ENCODE measurements around the gene MUSTN1. TPM values are rescaled to one million over a fixed set of nuclear protein-coding genes. Genes with fewer than 3 reads are reported as not detected.

MUSTN1 gene
- 100 to 1,000 TPM in 7 of 12 donors, 10 to 100 TPM in 4, not detected in 1; 49.5 to 199 (median 120) TPM for polyA plus RNA-seq (ENCODE audit: insufficient read length in 12 of 12)
- long read RNA-seq, donor 1, partial matches to known transcripts = 0 of 2 reads
- long read RNA-seq, donor 1, other reads (novel, unspliced or antisense) = 0 of 2 reads
- long read RNA-seq, donor 2, transcript MUSTN1-201 (3 exons, 721 nt) = major isoform, 226 of 232 reads
- long read RNA-seq, donor 2, transcript MUSTN1-202 (3 exons, 622 nt) = minor isoform, 6 of 232 reads
- long read RNA-seq, donor 2, partial matches to known transcripts = 0 of 232 reads
- long read RNA-seq, donor 2, other reads (novel, unspliced or antisense) = 0 of 232 reads
- long read RNA-seq, donor 3, transcript MUSTN1-201 (3 exons, 721 nt) = major isoform, 120 of 121 reads
- long read RNA-seq, donor 3, partial matches to known transcripts = 0 of 121 reads
- long read RNA-seq, donor 3, other reads (novel, unspliced or antisense) = 0 of 121 reads
- long read RNA-seq, donor 4, transcript MUSTN1-201 (3 exons, 721 nt) = major isoform, 110 of 111 reads
- long read RNA-seq, donor 4, partial matches to known transcripts = 0 of 111 reads
- long read RNA-seq, donor 4, other reads (novel, unspliced or antisense) = 0 of 111 reads
- long read RNA-seq, donor 5, transcript MUSTN1-201 (3 exons, 721 nt) = major isoform, 237 of 244 reads
- long read RNA-seq, donor 5, transcript MUSTN1-202 (3 exons, 622 nt) = minor isoform, 7 of 244 reads
- long read RNA-seq, donor 5, partial matches to known transcripts = 0 of 244 reads
- long read RNA-seq, donor 5, other reads (novel, unspliced or antisense) = 0 of 244 reads
- long read RNA-seq, donor 6, transcript MUSTN1-201 (3 exons, 721 nt) = major isoform, 66 of 67 reads
- long read RNA-seq, donor 6, partial matches to known transcripts = 0 of 67 reads
- long read RNA-seq, donor 6, other reads (novel, unspliced or antisense) = 0 of 67 reads
- long read RNA-seq, donor 7, transcript MUSTN1-201 (3 exons, 721 nt) = major isoform, 71 of 72 reads
- long read RNA-seq, donor 7, partial matches to known transcripts = 0 of 72 reads
- long read RNA-seq, donor 7, other reads (novel, unspliced or antisense) = 0 of 72 reads
- long read RNA-seq, donor 8, transcript MUSTN1-201 (3 exons, 721 nt) = major isoform, 197 of 197 reads
- long read RNA-seq, donor 8, partial matches to known transcripts = 0 of 197 reads
- long read RNA-seq, donor 8, other reads (novel, unspliced or antisense) = 0 of 197 reads
- long read RNA-seq, donor 9, transcript MUSTN1-201 (3 exons, 721 nt) = major isoform, 65 of 66 reads
- long read RNA-seq, donor 9, partial matches to known transcripts = 0 of 66 reads
- long read RNA-seq, donor 9, other reads (novel, unspliced or antisense) = 0 of 66 reads
- long read RNA-seq, donor 10, transcript MUSTN1-201 (3 exons, 721 nt) = major isoform, 220 of 223 reads
- long read RNA-seq, donor 10, partial matches to known transcripts = 0 of 223 reads
- long read RNA-seq, donor 10, other reads (novel, unspliced or antisense) = 0 of 223 reads
- long read RNA-seq, donor 11, transcript MUSTN1-201 (3 exons, 721 nt) = major isoform, 177 of 177 reads
- long read RNA-seq, donor 11, partial matches to known transcripts = 0 of 177 reads
- long read RNA-seq, donor 11, other reads (novel, unspliced or antisense) = 0 of 177 reads

GRCh38 chr3:52834871-52835501 is at the start of gene MUSTN1:
MUSTN1 (minus strand) TSS chr3:52835019; CDS start chr3:52834948, 71 bp downstream.
- peak; percentile 48 for DNase-seq

DNA sequence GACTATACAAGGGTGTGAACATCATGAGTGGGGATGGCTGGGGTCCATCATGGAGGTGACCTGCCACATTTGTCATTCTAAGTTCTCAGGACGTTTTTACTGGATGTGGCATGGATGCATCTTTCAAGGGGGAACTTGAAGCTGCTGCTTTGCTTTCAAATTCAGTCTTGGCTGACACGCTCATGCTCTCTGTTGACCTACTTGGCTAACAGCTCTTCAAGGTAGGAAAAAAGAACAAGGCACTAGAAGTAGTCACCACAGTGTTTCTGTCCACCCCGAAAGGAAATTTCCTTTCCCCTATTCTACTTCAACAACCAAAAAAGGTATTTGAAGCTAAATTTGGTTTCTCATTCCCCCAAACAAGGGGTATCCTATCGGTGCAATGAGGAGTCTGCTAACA is 47.6 kb upstream of the MUSTN1 start:
- DNase-seq = no peak

GRCh38 chr3:52881871-52882270 is 47.1 kb upstream of the MUSTN1 start:
- no peak for DNase-seq

DNA sequence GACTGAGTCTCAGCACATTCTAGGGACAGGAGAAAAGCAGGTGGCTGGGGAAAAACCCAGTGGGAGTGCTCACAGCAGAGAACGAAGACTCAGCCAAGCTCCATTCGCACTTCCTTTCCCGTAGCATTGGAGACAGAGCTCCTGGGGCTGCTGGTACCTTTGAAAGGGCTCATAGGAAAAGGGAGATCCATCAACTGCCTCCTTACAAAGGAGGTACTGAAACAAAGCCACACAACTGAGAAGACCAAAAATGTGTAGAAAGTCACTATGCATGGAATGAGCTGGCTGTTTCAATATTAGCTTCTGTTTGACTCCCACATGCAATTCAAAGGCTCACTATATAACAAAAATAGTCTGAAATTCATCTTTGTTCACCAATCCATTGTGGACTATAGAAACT is 45.7 kb upstream of the MUSTN1 start:
- DNase-seq = no peak

- no peak for DNase-seq
Measured at GRCh38 chr3:52880047-52880446, 45.2 kb upstream of the MUSTN1 start.

- DNase-seq = no peak
Measured at GRCh38 chr3:52879581-52879980, 44.8 kb upstream of the MUSTN1 start.

- no peak for DNase-seq
Measured at GRCh38 chr3:52879090-52879489, 44.3 kb upstream of the MUSTN1 start.

DNA sequence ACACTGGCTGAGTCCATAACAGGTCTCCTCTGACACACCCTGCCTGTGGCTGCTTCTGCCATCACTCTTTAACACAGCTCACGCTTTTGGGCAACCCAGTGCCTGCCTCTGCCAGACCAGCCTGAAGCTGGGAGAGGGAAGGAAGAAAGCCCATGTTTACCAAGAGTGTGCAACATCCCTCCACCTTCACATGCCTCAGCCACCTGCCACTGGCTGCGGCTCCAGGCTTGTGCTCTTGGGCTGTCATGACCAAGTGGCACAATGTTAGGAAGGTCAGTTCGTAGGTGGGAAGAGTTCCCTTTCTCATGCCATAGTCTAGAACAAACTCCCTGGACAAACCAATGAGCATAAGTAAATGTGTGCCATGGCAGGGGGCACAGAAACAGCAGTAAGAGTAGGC is 42.3 kb upstream of the MUSTN1 start:
- DNase-seq = no peak

DNA sequence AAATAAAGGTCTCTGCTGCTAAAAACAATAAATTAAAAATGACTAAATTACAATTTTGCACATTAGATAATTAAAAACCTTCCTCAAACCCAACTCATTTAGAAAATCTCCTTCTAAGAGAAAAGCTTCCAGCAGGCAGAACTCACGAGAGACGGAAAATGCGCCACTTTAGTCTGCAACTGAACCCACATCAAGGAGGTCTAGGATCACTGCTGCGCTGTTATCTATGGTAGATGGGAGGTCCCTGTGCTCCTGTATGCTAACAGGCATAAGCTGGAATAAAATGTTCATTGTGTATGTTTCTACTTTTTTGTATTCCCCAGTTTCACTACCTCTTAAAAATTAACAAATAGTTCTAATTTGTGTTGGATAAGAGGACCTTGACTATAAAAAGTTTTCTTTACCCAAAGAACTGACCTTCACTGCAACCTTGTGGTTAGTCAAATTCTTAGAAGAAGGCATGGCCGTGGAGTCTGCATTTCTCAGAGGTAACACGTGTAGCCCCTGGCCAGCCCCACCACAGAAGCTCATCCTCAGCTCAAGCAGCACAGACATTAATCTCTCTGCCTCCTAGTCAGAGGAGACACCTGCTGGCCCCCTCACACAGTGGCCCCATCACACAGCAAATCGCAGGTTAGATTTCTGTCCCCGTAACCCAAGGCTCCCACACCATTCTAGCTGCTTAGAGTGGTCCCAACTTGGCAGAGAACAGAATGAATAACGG is 40.2 kb upstream of the MUSTN1 start:
- DNase-seq = no peak

DNA sequence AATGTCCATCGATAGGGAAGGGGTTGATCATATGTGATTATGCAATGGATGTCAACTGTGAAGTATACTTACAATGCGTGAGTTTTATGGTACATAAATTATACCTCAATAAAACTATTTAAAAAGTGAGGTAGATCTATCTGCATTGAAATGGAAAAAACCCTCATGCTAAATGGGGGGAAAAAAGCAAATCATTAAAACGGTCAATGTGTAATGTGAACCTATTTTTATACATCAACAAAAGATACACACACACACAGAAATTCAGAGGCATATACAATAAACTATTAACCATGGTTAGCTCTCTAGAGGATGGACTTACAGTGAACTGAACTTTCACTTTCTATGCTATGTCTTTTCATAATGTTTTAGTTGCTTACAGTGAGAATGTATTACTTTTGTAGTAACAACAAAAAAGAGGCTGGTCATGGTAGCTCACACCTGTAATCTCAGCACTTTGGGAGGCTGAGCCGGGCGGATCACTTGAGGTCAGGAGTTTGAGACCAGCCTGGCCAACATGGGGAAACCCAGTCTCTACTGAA is 39.4 kb upstream of the MUSTN1 start:
- DNase-seq = no peak

DNA sequence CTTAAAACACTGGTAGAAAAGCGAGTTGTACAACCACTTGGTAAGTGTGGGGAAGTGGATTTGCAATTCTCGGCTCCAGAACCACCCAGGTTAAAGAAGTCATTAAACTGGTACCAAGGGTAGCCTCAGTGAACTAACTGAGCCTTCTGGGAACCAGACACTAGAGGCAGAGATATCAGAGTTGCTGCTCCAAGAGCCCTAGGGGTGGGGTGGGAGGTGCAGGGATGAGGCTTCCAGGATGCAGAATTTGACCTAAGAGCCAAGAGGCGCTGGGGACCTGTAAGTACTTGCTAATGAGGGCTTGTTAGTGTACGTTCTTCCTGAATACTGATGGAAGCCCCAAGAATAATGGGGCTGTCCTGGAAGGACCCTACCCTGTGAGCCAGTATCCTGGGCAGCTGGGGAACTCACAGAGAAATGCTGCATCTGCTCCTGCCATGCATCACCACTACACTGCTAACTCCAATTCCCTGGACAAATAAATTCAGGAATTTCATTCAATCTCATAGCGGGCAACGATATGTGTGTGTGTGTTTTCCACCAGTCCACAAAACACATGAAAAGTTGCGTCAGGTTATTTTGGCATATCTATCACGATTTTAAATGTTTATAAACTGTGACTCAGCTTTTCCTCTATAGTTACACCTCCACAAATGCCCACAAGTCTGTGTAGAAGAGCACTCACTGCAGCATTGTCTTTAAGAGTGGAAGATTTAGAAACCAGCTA is 38.8 kb upstream of the MUSTN1 start:
- DNase-seq = no peak

DNA sequence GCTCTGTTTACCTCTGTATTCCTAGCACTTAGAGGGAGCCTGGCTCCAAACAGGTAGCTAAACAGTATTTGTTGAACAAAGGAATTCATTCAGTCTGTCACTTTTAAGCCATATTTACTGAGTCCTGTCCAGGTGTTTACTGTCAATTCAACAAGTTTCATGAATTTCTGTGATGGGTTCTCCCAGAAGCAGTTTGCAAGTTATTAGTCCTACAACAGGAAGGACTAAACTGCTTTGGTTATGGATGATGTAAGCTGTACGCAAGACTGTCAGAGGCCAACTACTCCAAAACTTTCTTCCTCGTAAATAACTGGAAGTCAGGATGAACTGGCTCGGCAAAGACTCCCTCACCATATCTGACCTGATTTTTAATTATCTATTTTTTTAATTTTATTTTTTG is 37.4 kb upstream of the MUSTN1 start:
- DNase-seq = no peak

DNA sequence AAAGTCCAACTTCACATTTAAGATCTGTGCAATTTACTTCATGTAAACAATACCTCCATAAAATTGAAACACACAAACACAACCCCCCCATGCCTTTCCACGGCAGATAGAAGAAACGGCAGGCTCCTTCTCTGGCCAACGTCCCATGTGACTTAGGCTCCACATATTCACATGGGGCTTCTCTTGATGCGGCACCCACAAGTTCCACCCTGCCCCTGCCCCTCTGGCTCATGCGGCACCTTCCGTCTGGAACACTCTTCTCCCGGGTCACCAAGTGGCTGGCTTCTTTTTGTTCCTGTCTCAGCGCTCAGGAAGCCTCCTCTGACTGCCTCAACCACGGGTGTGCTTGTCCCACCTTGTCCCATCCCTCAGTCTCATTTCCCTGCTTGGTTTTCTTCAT is 36.9 kb upstream of the MUSTN1 start:
- DNase-seq = no peak

- no peak for DNase-seq
Measured at GRCh38 chr3:52870471-52870870, 35.7 kb upstream of the MUSTN1 start.

GRCh38 chr3:52866427-52866826 is 31.6 kb upstream of the MUSTN1 start:
- DNase-seq = no peak

- no peak for DNase-seq
Measured at GRCh38 chr3:52865994-52866393, 31.2 kb upstream of the MUSTN1 start.

DNA sequence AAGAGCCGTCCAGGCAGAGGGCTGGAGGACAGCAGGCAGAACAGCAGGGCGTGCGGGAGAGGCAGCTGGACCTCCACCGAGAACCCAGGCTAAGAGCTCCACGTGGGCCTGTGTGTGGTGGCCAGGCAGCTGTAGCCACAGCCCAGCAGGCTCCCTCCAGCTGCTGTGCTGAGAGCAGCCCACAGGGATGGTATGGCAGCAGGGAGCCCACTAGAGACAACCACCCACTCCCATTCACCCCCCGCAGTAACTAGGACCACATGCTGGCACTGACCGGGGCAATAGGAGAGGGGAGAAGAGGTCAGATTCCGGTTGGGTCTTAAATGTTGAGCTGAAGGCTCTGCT is 25.6 kb upstream of the MUSTN1 start:
- no peak for DNase-seq

DNA sequence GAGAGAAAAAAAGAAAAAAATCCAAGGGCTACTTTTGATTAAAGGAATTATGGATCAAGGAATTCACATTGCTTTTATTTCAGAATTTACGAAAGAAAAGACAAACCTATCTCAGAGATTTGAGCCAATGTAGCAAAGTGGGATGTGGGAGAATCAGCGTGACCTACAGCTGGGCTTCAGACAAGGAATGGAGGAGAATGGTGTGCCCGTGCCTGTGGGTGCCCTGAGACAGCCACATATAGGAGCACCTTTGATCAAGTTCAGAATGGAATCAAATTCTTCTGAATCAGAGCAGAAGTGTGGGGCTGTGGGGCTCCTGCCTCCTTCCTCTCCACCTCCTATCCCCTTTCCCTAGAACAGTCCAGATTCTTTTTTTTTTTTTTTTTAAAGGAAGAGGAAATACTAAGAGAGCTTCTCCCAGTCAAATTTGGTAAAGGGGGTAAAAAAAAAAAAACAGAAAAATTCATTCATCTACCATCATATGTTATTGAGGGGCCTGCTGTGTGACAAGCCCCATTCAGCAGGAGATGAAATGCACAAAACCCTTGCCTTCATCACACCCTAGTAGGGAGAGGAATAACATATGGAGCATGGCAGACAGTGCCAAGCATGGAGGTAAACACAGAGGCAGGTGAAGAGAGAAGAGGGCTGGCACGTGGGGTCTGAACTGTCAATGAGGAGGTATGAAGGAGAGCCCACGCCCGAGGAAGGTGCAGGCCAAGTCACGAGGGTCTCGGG is 25.0 kb upstream of the MUSTN1 start:
- DNase-seq = no peak

Data from muscle of arm (tissue), 14 donors.